Endometrial microvascular endothelial cells (primary cell): Measurements from ENCODE around the gene ABCC4. TPM values are rescaled to one million over a fixed set of nuclear protein-coding genes. Genes with fewer than 3 reads are reported as not detected.

Source experiments
- in situ Hi-C: cut with HindIII; loops from 2 replicates; pipeline ENCODE4 v1.10.0; 2017; ENCODE audit warnings: low sequenced_read_pairs, low pct_unique_long_range_greater_than_20kb; ENCODE audit errors: inconsistent ontology term
- total RNA-seq: library from RNA; depleted of rRNA; stranded (reverse); fragments of >200 nt; gene quantifications from one replicate; pipeline ENCODE4 v1.2.3, GENCODE V29; 2015; ENCODE audit errors: inconsistent ontology term

Gene ABCC4
- total RNA-seq, 1 donor from 2014 or later, result 27.6 TPM

GRCh38 chr13:95044452-95045205 is 256.6 kb downstream of the ABCC4 start:
- in situ Hi-C loops, result no loop called here

- in situ Hi-C loops, result no loop called here
These were observed 261.8 kb downstream of the ABCC4 start for GRCh38 chr13:95039415-95039814.

GRCh38 chr13:95038949-95039348 is 262.3 kb downstream of the ABCC4 start:
- in situ Hi-C loops, result no loop called here

GRCh38 chr13:95035311-95036109 is 265.7 kb downstream of the ABCC4 start:
- in situ Hi-C loops, result no loop called here

- in situ Hi-C loops, result no loop called here
These were observed 267.4 kb downstream of the ABCC4 start for GRCh38 chr13:95033890-95034289.

- in situ Hi-C loops, result no loop called here
These were observed 269.1 kb downstream of the ABCC4 start for GRCh38 chr13:95032121-95032520.

GRCh38 chr13:95030821-95031343 is 270.4 kb downstream of the ABCC4 start:
- in situ Hi-C loops, result no loop called here

- in situ Hi-C loops, result no loop called here
These were observed 273.6 kb downstream of the ABCC4 start for GRCh38 chr13:95027638-95028037.

- in situ Hi-C loops, result no loop called here
These were observed 276.1 kb downstream of the ABCC4 start for GRCh38 chr13:95025116-95025515.

- in situ Hi-C loops, result no loop called here
These were observed 277.8 kb downstream of the ABCC4 start for GRCh38 chr13:95023405-95023804.

GRCh38 chr13:95020298-95020987 is 280.8 kb downstream of the ABCC4 start:
- in situ Hi-C loops, result no loop called here

GRCh38 chr13:95019886-95020285 is 281.4 kb downstream of the ABCC4 start:
- in situ Hi-C loops, result no loop called here

- in situ Hi-C loops, result no loop called here
These were observed 293.9 kb downstream of the ABCC4 start for GRCh38 chr13:95007322-95007721.

GRCh38 chr13:95005300-95005699 is 296.0 kb downstream of the ABCC4 start:
- in situ Hi-C loops, result no loop called here

GRCh38 chr13:95003019-95003813 is 298.0 kb downstream of the ABCC4 start:
- in situ Hi-C loops, result no loop called here

- in situ Hi-C loops, result no loop called here
These were observed 299.1 kb downstream of the ABCC4 start for GRCh38 chr13:95002126-95002525.

- in situ Hi-C loops, result no loop called here
These were observed 301.4 kb downstream of the ABCC4 start for GRCh38 chr13:94999871-95000270.

GRCh38 chr13:94997126-94997525 is 304.1 kb downstream of the ABCC4 start:
- in situ Hi-C loops, result no loop called here

- in situ Hi-C loops, result no loop called here
These were observed 304.8 kb downstream of the ABCC4 start for GRCh38 chr13:94996445-94996844.
